GM18909 (cell line): ENCODE data around the gene CDCA7L.
"Not testable (repeated sequence)": the region's sequence is repeated elsewhere in the genome, so short reads cannot be mapped to it uniquely, and the experiment has no call there.

Source experiments
- ATAC-seq: cut with Tn5 transposase; IDR thresholded peaks from one replicate; pipeline ENCODE4 v1.9.1; 2021; ENCODE audit warnings: mild to moderate bottlenecking; ENCODE audit not compliant: unreplicated experiment, poor library complexity

Gene CDCA7L

DNA sequence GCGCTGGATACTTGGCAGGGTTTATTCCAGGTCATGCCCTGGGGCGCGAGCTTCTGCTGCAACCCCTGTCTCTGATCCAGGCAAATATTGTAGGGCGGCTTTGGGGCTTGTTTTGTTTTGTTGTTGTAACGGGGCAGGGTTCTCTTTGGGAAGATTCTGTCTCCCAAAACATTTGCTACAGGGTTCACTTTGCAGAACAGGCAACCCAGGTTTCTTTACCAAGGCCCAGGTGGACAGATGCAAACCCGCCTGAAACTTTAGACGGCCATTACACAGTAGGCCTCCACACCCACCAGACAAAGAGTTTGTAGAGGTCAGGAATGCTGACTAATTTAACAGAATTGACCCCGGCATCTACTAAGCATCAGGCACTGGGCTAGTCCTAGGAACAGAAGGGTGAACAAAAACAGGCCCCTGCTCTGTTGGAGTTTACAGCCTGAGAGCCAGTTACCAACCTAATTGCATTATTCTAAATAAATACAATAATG lies 567 bp upstream of the CDCA7L start:
- no peak for ATAC-seq

DNA sequence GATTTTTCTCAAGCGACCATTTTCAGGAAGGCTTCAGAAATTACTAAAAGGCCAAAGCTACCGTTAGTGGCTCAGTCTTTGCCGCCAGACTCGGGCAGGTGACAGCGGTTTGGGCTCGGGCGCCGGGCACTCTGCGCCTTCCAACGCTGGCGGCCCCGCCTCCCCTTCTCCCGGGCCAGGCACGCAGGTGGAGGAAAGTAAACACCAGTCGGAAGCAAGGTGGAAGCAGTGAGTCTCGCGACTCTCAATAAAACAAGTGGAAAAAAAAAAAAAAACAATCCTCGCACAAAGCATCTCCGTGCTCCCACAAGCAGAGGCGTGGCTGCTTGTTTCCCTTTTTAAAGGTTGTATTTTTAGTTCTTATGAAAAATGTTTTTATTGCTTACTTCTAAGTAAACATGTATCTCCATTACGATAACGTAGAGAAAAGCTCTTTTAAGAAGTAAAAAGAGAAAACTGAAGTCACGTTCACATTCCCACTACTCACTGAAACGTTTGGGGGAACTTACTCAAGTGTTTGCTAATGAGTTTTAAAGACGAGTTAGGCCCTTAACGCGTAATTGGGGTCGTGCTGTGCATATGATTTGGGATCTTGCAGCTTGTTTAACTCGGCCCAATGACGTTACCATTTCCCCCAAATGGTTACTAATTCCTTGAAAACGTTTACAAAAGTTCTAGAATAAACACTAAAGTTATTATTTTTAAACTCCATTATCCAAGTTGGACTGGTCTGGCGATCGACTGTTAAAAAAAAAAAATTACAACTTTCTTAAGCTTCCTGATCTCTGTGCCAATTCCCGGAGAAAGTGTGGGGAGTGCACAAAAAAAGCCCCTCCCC lies 864 bp downstream of the CDCA7L start:
- ATAC-seq, result no peak

DNA sequence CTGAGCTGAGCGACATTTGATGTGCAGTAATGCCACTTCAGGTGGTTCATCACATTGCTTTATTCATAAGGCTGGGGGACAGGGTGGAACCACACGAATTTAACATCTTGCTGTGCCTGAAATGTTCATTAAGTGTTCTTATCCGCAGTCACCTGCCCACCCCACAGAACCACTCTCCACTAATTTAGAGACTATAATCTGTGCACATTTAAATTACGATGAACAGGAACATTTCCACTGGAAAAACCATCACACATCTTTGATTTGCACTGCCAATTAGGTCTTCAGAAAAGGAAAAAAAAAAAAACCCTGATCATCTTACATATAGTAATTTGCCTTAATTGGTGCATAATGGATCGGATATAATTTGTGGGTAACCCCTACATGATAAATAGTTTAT lies 2.3 kb downstream of the CDCA7L start:
- ATAC-seq, result no peak

DNA sequence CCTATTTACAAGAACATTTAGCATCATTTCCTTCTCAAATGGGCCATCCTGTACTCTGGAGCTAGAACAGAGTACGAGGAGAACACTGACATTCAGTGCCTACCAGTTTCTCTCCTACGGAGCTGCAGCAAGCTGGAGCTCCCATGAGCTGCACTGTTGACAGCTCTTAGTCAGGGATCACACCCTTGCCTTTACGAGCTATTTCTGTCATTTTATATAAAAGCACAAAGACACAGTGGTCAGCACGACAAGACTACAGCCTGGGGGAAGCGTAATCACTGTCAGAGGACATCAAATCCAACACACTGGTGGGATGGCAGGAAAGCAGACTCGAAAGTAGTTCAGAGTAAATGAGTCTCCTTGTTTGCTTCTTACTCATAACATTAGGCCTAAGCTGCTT lies 2.7 kb downstream of the CDCA7L start:
- no peak for ATAC-seq

DNA sequence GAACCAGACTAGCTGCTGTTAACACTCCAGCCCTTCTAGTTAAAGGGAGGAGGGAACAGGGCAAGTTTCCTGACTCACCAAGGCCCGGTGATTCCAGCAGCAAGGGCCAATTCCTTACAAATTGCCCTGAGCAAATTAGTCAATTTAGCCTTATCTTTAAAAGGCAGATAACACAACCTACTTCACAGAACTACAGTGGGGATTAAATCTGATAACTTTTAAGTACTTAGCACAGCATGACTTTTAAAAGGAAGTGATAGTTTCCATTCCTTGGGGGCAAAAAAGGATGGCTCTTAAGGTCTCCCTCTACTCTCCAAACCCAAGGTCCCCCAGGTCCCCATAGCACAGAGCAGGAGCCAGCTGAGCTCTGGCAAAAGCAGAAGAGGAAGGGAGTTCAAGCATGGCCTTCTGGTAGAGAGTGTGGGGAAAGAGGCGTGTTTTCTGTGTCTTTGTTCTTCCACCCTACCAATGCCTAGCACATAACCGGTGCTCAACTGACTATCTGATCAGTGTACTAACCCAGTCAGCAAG lies 4.0 kb downstream of the CDCA7L start:
- ATAC-seq, result no peak

DNA sequence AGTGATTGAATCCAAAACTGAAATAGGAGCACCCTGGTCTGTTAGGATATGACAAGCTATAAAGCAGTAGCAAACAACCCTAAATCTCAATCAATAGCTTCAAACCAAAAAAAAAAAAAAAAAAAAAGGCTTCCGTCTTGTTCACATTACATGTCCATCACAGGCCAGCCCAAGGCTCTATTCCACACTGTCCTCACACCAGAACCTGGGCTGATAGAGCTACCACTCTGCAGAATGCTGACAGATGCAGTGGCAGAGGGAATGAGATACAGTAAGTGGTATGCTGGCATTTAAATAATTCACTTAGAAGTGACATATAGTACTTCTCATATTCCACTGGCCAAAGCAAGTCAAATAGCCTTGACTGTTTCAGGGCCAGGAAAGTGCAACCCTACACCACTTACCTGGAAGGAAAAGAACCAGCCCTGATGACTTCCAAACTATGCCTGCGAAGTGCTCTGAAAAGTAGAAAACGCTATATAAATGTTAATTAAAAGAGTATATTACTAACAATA lies 5.8 kb downstream of the CDCA7L start:
- ATAC-seq, result no peak

DNA sequence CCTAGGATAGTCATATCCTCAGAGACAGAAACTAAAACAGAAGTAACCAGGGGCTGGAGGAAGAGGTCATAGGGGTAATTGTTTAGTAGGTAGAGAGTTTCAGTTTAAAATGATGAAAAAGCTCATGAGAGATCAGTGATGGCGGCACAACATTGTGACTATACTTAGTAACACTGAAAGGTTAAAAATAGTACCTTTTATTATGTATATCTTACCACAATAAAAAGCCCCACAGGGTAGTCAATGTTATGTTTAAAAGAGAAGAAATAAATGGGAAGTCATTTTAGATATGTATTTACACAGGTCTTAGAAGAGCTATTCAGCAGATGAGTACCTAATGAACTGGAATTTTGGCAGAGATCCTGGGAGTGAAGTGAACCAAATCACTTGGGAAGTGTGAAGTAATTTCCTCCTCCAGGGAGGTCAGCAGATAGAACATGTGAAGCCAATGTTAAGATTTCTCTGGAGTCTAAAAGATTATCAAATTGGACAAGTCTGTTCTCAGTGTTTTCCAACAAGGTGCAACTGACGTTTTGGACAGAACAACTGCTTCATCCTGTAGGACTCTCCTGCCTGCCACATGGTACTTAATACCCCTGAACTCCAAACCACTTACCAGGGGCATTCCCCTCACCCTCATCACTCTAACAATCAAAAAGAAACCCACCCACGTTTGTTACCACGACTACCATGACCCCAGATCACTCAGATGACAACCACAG lies 6.4 kb downstream of the CDCA7L start:
- peak; percentile 80 for ATAC-seq

DNA sequence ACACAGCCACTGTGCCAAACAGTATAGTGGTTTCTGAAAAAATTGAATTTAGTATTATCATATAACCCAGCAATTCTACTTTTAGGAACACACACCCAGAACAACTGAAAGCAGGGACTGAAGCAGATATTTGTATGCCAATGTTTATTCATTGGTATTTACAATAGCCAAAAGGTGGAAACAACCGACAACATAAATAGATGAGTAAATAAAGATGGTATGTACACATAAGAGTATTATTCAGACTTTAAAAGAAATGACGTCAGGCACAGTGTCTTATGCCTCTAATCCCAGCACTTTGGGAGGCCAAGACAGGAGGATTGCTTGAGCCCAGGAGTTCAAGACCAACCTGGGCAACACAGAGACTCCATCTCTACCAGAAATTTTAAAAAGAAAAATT lies 7.2 kb downstream of the CDCA7L start:
- no peak for ATAC-seq

DNA sequence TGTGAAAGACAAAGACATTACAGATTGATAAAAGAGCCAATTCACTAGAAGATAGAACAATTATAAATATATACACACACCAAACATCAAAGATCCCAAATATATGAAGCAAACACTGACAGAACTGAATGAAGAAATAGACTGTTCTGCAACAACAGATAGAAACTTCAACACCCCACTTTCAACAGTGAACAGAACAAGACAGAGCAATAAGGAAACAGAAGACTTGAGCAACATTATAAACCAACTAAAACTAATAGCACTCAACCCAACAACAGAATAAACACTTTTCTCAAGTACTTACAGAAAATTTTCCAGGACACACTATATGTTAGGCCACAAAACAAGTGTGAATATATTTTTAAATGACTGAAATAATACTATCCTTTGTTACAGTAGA lies 10.9 kb downstream of the CDCA7L start:
- no peak for ATAC-seq

DNA sequence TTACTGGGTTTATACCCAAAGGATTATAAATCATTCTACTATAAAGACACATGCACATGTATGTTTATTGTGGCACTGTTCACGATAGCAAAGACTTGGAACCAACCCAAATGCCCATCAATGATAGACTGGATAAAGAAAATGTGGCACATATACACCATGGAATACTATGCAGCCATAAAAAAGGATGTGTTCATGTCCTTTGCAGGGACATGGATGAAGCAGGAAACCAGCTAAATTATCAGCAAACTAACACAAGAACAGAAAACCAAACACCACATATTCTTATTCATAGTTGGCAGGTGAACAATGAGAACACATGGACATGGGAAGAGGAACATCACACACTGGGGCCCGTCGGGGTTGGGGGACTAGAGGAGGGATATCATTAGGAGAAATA lies 12.4 kb downstream of the CDCA7L start:
- not testable (repeated sequence) for ATAC-seq

DNA sequence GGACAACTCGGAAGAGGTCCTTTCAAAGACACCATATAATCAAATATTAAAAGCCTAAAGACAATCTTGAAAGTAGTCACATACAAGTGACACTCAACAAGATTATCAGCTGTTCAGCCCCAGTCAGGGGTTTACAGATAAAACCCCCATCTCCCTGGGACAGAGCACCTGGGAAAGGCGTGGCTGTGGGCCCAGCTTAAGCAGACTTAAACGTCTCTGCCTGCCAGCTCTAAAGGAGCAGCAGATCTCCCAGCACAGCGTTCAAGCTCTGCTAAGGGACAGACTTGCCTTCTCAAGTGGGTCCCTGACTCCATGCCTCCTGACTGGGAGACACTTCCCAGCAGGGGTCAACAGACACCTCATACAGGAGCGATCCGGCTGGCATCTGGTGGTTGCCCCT lies 18.0 kb downstream of the CDCA7L start:
- no peak for ATAC-seq

DNA sequence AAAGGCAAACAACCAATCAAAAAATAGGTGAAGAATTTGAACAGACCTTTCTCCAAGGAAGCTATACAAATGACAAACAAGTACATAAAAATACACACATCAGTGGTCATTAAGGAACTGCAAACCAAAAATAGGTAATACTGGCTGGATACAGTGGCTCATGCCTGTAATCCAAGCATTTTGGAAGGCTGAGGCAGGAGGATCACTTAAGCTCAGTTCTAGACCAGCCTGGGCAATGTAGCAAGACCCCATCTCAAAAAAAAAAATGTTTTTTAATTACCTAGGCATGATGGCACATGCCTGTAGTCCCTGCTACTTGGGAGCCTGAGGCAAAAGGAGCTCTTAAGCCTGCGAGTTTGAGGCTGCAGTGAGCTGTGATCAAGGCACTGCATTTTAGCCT lies 19.3 kb downstream of the CDCA7L start:
- ATAC-seq, result no peak

DNA sequence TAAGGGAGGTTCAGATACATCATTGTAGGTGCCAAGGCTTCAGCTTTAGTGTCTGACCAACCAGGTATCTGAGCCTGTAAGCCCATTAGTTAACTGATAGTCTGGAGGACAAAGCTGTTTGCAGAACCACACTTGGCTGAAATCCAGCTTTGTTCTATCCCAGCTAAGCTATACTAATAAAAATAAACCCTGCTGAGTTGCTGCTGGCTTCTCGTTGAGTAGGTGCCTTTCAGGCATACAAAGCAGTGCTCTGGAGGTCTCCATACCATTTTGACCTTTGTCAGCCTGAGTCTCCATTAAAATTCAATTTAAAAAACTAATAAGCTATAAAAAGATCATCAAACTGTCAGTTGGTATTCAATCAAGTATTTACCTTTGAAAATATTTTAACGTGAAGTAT lies 22.0 kb downstream of the CDCA7L start:
- ATAC-seq, result no peak

DNA sequence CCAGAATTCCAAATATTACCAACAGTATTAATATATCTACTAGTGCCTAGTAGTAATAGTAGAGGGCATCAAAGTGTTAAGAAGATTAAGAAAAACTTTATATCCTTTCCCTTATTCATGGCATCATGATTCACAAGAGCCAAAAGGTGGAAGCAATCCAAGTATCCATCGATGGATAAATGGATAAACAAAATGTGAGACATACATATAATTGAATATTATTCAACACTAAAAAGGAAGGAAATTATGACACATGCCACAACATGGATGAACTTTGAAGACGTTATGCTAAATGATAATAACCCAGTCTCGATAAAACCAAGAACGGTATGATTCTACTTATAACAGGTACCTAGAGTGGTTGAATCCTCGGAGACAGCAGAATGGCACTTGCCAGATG lies 23.1 kb downstream of the CDCA7L start:
- no peak for ATAC-seq

DNA sequence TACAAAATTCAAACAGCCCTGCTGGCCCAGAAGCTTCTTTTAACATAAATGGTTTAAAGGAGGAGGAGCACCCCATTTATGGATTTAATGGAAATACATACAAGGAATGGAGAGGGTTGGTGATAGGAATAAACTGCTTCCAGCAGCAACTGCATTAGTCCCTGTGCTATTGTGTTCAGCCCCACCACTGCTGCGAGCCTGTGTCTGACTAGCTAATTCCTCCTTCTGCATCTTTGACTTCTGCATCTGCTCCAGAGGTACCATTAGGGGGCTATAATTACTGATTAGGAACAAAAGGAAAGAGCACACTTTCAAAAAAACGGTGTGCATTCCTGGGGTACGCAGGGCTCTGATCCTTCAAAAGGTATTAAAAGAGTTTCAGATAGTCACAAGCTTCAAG lies 24.8 kb downstream of the CDCA7L start:
- no peak for ATAC-seq

DNA sequence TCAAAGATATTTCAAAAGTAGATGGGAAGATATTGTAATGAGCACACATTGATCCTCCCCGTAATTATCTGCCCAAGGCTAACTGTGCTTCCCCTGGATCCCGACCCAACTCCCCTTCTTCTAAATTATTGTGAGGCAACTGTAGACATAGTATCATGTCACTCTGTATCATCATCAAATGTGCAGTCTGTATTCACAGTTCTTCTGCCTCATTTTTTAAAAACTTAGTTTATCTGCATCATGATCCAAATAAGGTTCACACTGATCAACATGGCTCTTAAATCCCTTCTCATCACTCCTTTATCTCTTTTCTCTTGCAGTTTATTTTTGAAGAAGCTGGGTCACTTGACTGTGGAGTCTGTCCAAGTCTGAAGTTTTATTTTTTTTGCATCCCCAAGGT lies 27.5 kb downstream of the CDCA7L start:
- no peak for ATAC-seq

DNA sequence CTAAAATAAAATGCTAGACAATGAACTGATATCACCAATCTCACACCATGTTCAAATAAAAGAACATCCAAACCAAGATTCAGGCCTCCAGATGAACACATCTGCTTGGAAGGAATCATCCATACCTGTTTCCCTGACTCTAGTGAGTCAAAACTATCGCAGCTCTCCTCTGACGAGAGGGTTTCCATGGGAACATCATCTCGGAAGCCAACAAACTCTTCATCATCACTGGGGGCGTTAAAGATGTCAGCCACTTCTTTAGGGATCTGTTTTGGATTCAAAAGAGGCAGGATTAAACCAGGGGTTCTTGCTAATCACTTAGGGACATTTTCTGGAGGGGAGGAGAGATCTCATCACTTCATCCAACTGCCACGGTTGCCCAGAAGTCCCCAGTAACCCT lies 29.1 kb downstream of the CDCA7L start:
- no peak for ATAC-seq

DNA sequence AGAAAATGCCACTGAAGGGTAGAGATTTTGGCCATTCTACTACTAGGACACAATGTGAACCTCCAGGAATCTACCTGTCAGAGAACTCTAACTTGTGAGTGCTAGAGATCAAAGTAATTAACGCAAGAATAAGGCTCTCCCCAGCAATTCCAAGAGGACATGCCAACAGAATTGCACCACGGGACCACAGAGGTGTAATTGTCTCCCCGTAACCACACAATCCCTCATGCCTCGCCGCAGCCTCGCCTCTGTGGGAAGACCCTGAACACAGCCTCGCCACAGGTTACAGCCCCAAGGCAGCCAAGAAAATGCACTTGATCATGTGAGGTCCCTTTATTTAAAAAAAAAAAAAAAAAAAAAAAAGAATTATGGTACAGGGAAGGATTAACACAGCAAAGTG lies 29.5 kb downstream of the CDCA7L start:
- no peak for ATAC-seq

DNA sequence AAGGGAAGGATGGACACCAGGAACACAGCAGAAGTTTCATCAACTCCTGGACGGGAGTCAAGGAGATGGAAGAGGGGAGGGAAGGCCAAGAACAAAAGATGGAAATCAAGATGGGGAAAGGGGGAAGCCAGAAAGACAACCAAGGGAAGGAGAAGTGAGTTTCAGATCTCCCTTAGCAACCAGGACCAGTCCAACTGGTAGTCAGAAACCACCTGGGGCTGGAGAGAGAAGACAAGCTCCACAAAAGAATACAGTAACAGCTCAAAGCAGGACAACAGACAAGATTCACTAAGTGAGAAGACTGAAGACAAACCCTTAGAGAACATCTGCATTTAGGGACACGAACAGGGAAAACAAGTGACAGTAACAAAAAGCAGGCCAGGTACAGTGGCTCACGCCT lies 30.6 kb downstream of the CDCA7L start:
- no peak for ATAC-seq

DNA sequence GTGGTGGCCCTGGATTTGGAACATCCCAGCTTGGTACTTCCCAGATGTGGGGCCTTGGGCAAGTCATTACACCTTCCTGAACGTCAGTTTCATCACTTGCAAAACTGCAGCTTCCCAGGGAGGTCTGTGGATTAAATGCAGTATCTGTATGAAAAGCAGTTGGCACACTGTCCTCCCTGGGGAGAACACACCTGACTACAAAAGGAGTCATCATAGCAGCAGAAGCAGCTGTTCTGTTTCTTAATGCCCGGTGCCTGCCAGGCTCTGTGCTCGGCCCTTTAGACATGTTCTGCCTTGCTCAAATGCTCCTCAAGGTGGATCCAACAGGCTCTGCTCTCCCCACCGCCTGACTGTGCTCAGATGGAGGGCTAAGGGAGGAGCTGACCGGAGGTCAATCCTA lies 31.0 kb downstream of the CDCA7L start:
- ATAC-seq, result no peak
